ENCODE data around the gene SLC26A5.
"Not testable (repeated sequence)": the region's sequence is repeated elsewhere in the genome, so short reads cannot be mapped to it uniquely, and the experiment has no call there.

SLC26A5 gene

DNA sequence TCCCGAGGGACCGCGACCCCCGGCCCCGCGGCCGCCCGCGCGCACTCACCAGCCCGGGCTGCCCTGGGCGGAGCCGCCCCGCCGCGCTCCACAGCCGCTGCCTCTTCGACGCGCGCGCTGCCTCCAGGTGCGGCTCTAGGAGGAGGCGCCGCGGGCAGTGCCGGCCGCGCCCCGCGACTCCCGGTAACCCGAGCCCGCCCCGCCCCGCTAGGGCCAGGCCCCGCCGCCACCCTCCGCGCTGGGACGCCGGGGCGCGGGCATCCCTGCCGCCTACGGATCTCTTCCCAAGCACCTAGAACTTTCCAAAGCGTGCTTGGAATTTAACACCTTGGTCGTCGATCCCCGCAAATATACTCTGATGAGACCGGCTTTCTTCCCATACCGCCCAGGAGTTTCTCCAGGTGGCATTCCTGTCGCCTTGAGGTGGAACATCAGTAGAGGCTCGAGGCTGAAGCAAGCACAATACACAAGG is at the start of gene SLC26A5:
Gene SLC26A5, minus strand, starts transcription at position 159 of the 472 bp plus-strand sequence. CDS start 24,693 bp downstream, outside the sequence.
- no peak for DNase-seq

GRCh38 chr7:103487419-103487818 is 41.4 kb upstream of the SLC26A5 start:
- no peak for DNase-seq

DNA sequence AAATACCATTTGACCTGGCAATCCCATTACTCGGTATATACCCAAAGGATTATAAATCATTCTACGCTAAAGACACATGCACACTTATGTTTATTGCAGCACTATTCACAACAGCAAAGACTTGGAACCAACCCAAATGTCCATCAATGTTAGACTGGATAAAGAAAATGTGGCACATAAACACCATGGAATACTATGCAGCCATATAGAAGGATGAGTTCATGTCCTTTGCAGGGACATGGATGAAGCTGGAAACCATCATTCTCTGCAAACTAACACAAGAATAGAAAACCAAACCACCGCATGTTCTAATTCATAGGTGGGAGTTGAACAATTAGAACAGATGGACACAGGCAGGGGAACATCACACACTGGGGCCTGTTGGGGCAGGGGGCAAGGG is 40.9 kb upstream of the SLC26A5 start:
- DNase-seq = not testable (repeated sequence)

DNA sequence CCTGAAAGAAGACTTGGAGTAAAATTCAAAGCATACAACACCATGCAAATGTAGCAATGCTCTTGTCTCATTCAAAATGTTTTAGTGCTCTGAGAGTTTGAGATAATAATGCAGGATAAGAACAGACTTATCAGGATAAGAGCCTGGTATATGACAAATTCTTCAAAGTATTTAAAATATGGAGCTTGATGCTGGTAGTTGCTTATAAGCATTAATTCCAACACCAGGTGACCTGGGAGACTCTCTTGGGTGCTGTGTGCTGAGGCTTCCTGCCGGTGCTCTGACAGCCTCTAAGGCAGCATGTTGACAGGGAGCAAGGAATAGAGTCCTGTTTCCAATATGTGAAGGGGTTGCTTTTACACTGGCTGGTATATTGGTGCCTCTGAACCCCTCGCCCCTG is 34.8 kb upstream of the SLC26A5 start:
- no peak for DNase-seq

- no peak for DNase-seq
Observed at GRCh38 chr7:103474956-103475355, 28.9 kb upstream of the SLC26A5 start.

DNA sequence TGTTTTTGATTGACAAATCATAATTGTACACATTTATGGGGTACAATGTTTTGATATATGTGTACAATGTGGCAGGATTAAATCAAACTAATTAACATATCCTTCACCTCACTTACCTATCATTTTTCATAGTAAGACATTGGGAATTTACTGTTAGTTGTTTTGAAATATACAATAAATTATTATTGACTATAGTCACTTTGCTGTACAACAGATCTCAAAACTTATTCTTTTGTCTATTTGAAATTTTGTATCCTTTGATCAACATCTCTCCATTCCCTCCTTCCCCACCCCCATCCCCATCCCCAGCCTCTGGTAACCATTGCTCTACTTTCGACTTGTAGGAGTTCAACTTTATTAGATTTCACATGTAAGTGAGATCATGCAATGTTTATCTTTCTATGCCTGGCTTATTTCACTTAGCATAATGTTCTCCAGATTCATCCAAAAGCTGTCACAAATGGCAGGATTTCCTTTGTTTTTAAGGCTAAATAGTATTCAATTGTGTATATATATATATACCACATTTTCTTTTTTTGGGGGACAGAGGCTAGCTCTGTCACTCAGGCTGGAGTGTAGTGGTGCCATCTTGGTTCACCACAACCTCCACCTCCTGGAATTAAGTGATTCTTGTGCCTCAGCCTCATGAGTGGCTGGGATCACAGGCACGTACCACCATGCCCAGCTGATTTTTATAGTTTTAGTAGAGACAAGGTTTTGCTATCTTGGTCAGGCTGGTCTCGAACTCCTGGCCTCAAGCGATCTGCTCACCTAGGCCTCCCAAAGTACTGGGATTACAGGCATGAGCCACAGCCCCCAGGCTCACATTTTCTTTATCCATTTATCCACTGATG is 23.3 kb upstream of the SLC26A5 start:
- DNase-seq = no peak

GRCh38 chr7:103466814-103467213 is 20.8 kb upstream of the SLC26A5 start:
- DNase-seq = no peak

DNA sequence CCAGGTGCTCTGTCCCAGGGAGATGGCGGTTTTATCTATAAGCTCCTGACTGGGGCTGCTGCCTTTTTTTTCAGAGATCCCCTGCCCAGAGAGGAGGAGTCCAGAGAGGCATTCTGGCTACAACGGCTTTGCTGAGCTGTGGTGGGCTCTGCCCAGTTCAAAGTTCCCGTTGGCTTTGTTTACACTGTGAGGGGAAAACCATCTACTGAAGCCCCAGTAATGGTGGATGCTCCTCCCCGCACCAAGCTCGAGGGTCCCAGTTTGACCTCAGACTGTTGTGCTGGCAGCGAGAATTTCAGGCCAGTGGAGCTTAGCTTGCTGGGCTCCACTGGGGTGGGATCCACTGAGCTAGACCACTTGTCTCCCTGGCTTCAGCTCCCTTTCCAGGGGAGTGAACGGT is 16.4 kb upstream of the SLC26A5 start:
- no peak for DNase-seq

- peak; percentile 50 for DNase-seq
Observed at GRCh38 chr7:103447073-103447960, 1.3 kb upstream of the SLC26A5 start.

- peak; percentile 48 for DNase-seq
Observed at GRCh38 chr7:103445228-103446048, 569 bp downstream of the SLC26A5 start.

- DNase-seq = no peak
Observed at GRCh38 chr7:103439661-103440060, 6.3 kb downstream of the SLC26A5 start.

DNA sequence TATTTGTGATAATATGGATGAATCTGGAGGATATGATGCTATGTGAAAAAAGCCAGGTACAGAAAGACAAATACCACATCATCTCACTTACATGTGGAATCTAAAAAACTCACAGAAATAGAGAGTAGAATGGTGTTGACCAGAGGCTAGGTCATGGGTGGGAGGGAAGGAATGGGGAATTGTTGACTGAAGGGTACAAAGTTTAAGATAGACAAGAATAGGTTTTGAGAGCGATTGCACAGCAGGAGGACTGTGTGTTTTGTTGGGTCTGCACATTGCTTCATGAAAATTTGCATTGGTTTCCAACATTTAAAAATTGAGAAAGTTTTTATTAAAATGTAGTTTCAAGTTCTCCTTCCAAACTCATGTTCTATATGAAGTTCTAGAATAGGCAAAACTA is 8.4 kb downstream of the SLC26A5 start:
- DNase-seq = no peak

GRCh38 chr7:103432712-103433111 is 13.3 kb downstream of the SLC26A5 start:
- no peak for DNase-seq

- DNase-seq = no peak
Observed at GRCh38 chr7:103425177-103425576, 20.8 kb downstream of the SLC26A5 start.

DNA sequence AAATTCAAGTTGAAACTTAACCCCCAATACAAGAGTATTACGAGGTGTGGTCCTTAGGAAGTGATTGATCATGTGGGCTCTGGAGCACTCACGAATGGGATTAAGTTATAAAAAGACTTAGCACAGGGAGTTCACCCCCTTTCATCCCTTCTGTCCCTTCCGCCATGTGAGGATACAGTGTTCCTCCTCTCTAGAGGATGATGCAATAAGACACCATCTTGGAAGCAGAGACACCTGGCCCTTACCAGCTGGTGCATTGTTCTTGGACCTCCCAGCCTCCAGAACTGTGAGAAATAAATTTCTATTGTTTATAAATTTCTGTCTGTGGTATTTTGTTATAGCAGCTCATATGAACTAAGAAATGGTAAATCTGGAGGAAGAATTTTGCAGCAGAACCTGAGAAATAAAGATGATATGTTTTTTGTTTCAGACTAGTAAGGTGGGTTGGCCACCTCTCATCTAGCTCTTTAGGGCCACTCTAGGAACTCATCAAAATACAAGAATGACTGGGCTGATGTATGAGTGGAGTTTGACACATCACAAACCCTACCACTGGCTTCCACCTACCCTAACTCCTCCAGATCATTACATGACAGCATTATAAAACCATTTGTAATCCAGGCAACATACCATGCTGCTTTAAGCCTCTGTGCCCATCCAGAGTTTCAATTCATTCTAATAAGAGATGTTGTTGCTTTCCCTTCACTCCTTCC is 22.4 kb downstream of the SLC26A5 start:
- DNase-seq = no peak

GRCh38 chr7:103420857-103421384 is 25.1 kb downstream of the SLC26A5 start:
- DNase-seq = no peak

DNA sequence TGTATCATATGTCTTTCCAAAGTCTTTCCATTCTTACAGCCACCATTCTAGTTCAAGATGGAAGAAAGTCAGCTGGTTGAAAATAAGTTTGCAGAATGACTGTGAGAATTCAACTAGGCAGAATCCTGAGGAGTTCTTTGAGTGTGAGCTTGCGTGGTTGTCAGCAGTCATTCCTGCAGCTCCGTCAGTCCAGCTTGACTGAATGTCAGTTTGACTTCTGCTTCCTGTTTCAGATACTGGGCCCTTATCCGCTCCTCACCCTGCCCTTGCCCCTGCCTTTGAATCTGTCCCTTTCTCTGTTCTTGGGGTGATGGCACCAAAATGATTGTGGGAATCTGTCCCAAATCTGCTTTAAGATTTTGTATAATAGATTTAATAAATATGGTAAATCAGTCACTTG is 27.8 kb downstream of the SLC26A5 start:
- DNase-seq = no peak

- DNase-seq = no peak
Observed at GRCh38 chr7:103413407-103413806, 32.6 kb downstream of the SLC26A5 start.

DNA sequence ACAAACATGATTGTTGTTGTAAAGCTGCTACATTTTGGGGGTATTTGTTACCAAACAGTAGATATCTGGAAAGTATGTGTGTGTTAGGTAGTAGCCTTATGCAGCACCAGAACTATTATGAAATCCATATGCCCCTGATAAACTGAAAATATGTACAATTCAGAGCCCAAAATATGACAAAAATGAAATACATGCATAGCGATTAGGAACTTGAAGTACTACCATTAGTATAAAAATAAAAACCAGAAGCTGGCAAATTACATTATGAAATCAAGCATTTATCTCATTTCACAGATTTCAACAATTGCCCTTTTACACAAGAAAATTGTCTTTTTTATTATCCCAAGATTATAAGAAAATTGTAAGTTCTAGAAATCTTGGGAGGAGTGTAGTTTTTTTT is 33.9 kb downstream of the SLC26A5 start:
- DNase-seq = no peak

GRCh38 chr7:103405789-103406613 is 40.0 kb downstream of the SLC26A5 start:
- DNase-seq = not testable (repeated sequence)

GRCh38 chr7:103399687-103400086 is 46.3 kb downstream of the SLC26A5 start:
- DNase-seq = not testable (repeated sequence)
